IPS-18a (cell line): Measurements from ENCODE around the gene ACIN1.

ENCODE experiments used
- H3K27ac ChIP-seq: one replicate; pipeline ENCODE4 v1.5.1; 2013; ENCODE audit warnings: low read length
- H3K27me3 ChIP-seq: one replicate; pipeline ENCODE4 v1.6.1; 2013; ENCODE audit warnings: mild to moderate bottlenecking, low read length; ENCODE audit not compliant: control insufficient read depth, insufficient read depth
- H3K36me3 ChIP-seq: one replicate; pipeline ENCODE4 v1.6.1; 2013; ENCODE audit warnings: low read depth, low read length; ENCODE audit not compliant: control insufficient read depth
- H3K4me1 ChIP-seq: one replicate; pipeline ENCODE4 v1.6.1; 2013; ENCODE audit warnings: low read depth, low read length; ENCODE audit not compliant: control insufficient read depth
- H3K4me3 ChIP-seq: one replicate; pipeline ENCODE4 v1.5.1; 2013; ENCODE audit warnings: low read length
- H3K9ac ChIP-seq: one replicate; pipeline ENCODE4 v1.6.1; 2013; ENCODE audit warnings: mild to moderate bottlenecking, low read length, moderate library complexity
- H3K9me3 ChIP-seq: one replicate; pipeline ENCODE4 v1.6.1; 2013; ENCODE audit warnings: low read depth, low read length; ENCODE audit not compliant: control insufficient read depth

ACIN1 gene

GRCh38 chr14:23051141-23052057 is 43.5 kb downstream of the ACIN1 start:
- peaks cover 8% of the 10 kb centered on the region for H3K36me3 ChIP-seq
- peaks cover 6% of the 10 kb centered on the region for H3K4me1 ChIP-seq
- H3K27ac ChIP-seq: no peak overlapping the region
- no peaks in the 10 kb centered on the region for H3K27me3 ChIP-seq
- H3K9me3 ChIP-seq: no peaks in the 10 kb centered on the region
- H3K9ac ChIP-seq: no peak overlapping the region
- no peak overlapping the region for H3K4me3 ChIP-seq

DNA sequence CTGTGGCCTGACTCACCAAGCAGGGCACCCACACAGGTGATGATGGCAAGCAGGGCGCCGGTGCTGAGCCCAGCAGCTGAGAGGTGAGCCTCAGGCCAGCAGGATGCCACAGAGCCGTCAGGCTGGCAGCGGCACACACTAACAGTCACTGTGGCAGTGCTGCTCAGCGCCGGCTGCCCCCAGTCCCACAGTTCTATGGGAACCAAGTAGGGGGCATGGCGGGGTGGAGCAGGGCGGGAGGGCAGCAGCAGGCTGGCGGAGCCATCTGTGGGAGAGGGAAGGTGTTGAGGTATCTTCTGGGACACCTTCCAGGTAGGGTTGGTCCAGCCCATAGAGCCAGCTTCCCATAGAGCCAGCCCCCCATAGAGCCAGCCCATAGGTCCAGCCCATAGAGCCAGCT is 45.9 kb downstream of the ACIN1 start:
- Histone ChIP-seq H3K36me3 (peaks cover 8% of the 10 kb centered on the region), H3K27me3 (no peaks in the 10 kb centered on the region), H3K9me3 (no peaks in the 10 kb centered on the region), H3K27ac (no peak overlapping the region), H3K4me3 (no peak overlapping the region), H3K4me1 (peaks cover 3% of the 10 kb centered on the region), H3K9ac (no peak overlapping the region)

DNA sequence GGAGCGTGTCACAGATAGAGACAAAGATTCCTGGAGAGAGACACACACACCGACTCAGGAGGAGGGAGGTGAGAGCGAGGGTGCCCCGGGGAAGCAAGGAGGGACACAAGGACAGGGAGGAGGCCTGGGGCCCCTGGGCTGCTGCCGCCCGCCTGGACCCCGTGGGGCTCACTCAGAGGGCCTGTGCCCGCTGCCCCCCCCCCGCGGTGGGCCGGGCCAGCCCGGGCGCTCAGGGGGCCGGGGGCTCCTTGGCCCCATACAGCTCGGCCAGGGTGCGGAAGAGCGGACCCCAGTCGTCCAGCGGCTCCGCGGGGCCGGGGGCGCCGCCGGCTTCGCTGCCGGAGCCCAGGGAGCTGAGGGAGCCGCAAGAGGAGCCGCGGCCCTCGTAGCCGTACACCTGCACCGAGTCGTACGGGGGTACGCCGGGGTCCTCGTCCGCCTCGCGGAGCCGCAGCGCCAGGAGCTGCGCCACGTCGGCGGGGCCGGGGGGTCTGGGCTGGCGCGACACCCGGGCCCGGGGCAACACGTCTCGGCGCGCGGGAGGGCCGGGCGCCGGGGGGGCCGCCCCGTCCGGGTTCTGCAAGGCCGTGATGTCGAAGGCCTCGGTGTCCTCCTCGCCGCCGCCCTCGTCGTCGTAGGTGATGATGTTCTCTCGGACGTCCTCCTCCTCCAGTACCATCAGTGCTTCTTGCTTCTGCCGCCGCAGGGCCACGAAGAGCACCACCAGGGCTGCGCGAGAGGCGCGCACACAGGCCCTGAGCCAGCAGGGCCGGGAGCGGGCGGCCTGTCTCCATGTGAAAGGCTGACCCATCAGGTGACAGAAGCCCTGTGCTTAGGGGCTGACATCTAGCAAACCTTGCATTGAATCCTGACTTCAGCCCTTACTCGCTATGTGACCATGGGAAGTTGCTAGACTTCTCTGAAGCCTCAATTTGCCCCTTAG is 46.9 kb downstream of the ACIN1 start:
- Histone ChIP-seq H3K27me3 (no peaks in the 10 kb centered on the region), H3K4me3 (no peak overlapping the region), H3K4me1 (peaks cover 3% of the 10 kb centered on the region), H3K9me3 (no peaks in the 10 kb centered on the region), H3K36me3 (peaks cover 6% of the 10 kb centered on the region), H3K9ac (no peak overlapping the region), H3K27ac (no peak overlapping the region)

DNA sequence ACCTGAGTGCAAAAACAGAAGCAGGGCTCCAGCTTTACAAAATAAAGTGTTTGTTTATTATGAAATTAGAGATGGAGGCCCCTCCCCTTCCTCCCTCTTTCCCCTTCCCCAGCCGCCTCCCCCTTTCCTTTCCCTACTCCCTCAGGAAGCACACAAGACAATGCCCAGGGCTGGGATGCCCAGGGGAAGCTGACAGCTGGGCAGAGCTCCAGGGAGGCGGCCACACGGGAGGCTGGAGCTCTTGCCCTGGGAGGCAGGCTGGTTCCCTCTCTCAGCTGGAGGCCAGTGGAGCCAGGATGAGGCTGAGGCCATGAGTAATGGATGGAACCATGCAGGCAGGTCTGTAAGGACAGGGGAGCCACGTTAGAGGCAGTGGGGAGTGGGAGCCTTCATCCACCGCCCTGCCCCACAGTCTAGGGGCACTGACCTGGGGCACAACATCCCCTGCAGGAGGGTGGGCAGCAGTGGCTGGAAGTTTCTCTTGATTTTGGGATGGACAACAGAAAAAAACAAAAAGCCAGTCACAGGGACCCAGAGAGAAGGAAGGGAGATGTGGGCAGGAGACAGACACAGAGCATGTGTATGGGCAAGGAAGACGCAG is 47.8 kb downstream of the ACIN1 start:
- Histone ChIP-seq H3K4me1 (peaks cover 3% of the 10 kb centered on the region), H3K4me3 (no peak overlapping the region), H3K9ac (no peak overlapping the region), H3K27me3 (no peaks in the 10 kb centered on the region), H3K36me3 (peaks cover 4% of the 10 kb centered on the region), H3K27ac (no peak overlapping the region), H3K9me3 (no peaks in the 10 kb centered on the region)

DNA sequence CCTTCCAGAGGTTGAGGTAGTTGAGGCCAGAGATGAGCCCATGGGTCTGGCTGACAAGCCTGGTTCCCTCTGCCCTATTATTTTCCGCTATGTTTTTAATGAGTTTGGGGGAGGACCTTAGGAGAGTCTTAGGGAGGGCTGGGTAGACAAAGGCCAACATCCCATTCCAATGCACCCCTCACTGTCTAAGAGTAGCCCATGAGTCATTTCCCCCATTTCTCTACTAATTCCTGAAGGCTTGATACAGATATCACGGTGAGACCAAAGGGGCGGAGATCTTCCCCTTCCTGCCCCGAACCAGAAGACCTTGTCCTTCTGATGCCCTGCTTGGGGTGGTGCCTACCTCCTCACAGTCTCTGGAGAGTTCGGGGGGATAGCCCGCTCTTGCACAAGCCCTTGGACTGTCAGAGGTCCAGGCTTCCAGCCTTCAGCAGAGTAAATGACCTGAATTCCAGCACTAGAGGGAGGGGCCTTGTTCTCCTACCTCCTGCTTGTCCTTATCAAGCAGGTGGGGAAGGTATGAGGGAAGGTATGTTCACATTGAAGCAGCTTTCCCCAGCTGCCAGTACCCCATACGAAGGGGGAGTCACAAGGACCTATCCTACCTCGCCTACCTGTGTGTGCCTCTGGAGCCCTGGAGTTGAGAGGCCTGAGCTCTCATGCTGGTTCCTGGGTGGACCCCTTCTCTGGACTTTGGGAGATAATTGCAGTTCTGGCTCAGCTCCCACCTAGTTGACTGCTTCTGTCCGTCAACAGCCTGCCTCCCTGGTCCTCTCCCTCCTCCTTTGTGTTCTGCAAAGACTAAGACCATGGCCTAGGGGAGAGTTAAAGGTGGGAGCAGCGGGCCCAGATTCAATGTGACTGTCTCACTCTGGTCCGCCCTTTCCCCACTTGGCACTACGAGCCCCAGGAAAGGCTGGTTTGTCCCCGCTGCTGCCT is 49.2 kb downstream of the ACIN1 start:
- Histone ChIP-seq H3K4me1 (peaks cover 3% of the 10 kb centered on the region), H3K9ac (no peak overlapping the region), H3K36me3 (no peaks in the 10 kb centered on the region), H3K27me3 (no peaks in the 10 kb centered on the region), H3K27ac (no peak overlapping the region), H3K9me3 (no peaks in the 10 kb centered on the region), H3K4me3 (no peak overlapping the region)

DNA sequence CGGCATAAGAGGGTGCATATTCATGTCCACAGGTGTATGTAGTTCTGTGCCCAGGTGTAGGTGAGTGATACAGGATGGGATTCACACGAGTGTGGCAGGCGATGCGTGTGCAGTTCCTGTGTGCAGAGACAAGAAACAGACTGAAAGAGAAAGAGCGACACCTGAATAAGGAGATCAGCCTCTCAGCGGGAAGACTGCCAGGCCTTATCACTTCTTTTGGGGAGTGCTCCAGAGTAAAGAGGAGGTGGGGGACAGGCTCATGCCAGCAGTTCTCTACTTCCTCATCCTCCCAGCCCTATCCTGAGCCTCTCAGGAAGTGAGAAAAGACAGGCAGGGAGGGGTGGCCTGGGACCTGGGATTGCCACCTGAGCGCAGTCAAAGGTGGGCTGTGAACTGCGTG is 50.1 kb downstream of the ACIN1 start:
- no peak overlapping the region for H3K4me3 ChIP-seq
- no peak overlapping the region for H3K27ac ChIP-seq
- no peak overlapping the region for H3K9ac ChIP-seq
- no peaks in the 10 kb centered on the region for H3K9me3 ChIP-seq
- peaks cover 3% of the 10 kb centered on the region for H3K4me1 ChIP-seq
- H3K36me3 ChIP-seq: no peaks in the 10 kb centered on the region
- no peaks in the 10 kb centered on the region for H3K27me3 ChIP-seq

DNA sequence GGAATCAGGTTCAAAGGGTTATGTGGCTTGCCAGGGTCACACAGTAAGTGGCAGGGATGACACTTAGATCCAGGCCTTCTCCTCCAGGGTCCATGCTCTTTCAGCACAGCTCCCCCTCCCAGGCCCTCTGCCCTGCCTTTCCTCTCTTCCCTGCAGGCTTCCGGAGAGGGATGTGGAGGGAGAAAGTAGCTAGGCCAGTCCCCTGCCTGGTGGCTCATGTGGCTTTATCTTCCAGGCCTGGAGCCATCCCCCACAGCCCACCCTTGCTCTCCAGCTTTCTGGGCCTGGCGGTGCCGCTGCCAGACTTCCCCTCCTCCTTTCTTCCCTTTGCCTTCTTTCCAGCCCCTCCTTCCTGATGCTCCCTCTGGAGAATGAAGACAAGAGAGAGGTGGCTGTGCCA is 51.2 kb downstream of the ACIN1 start:
- Histone ChIP-seq H3K27ac (no peak overlapping the region), H3K9ac (no peak overlapping the region)

GRCh38 chr14:23043145-23043544 is 51.8 kb downstream of the ACIN1 start:
- Histone ChIP-seq H3K9me3 (no peaks in the 10 kb centered on the region), H3K4me1 (peaks cover 3% of the 10 kb centered on the region), H3K4me3 (no peak overlapping the region), H3K27me3 (no peaks in the 10 kb centered on the region), H3K27ac (no peak overlapping the region), H3K9ac (no peak overlapping the region), H3K36me3 (no peaks in the 10 kb centered on the region)

More for the DNA sequence above, 51.2 kb downstream of the ACIN1 start:
- Histone ChIP-seq H3K27me3 (no peaks in the 10 kb centered on the region), H3K36me3 (no peaks in the 10 kb centered on the region), H3K9me3 (no peaks in the 10 kb centered on the region), H3K4me1 (peaks cover 3% of the 10 kb centered on the region), H3K4me3 (no peak overlapping the region)

DNA sequence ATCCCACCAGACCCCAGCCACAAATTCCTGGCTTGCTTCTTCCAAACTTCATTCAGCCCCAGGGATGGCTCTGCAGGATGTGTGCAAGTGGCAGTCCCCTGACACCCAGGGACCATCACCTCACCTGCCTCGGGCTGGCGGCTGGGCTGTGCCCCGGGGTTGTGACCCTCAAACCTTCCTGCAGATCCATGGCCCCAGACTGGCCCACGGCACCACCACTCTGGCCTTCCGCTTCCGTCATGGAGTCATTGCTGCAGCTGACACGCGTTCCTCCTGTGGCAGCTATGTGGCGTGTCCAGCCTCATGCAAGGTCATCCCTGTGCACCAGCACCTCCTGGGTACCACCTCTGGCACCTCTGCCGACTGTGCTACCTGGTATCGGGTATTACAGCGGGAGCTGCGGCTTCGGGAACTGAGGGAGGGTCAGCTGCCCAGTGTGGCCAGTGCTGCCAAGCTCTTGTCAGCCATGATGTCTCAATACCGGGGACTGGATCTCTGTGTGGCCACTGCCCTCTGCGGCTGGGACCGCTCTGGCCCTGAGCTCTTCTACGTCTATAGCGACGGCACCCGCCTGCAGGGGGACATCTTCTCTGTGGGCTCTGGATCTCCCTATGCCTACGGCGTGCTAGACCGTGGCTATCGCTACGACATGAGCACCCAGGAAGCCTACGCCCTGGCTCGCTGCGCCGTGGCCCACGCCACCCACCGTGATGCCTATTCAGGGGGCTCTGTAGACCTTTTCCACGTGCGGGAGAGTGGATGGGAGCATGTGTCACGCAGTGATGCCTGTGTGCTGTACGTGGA is 52.6 kb downstream of the ACIN1 start, which contains the start of gene PSMB11:
TSS of gene PSMB11 (plus strand) at position 51 of the 804 bp plus-strand sequence. CDS start at position 65, 14 bp downstream.
- Histone ChIP-seq H3K27me3 (no peaks in the 10 kb centered on the region), H3K27ac (no peak within 1 kb of the TSS), H3K4me1 (peaks cover 3% of the 10 kb centered on the region), H3K36me3 (no peaks in the 10 kb centered on the region), H3K9ac (no peak within 1 kb of the TSS), H3K4me3 (no peak within 1 kb of the TSS), H3K9me3 (no peaks in the 10 kb centered on the region)

DNA sequence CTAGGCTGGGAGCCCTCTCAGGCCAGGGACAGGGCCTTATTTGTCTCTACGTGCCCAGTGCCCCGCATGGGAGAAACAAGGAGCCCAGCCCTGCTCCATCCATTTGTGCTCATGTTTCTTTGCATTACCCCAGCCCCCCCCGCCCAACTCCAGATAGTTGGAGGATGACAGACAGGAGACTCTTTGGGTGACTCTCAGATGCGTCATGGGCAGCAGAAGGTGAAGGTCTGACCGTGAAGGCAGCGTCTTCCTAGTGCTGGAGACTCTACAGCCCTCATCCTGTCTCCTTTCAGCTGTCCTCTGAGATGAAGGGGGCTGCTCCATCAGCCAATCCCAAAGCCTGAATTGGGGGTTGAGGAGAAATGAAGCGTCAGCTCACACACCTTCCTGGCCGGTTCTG is 53.2 kb downstream of the ACIN1 start:
- Histone ChIP-seq H3K9me3 (no peaks in the 10 kb centered on the region), H3K4me1 (peaks cover 3% of the 10 kb centered on the region), H3K36me3 (no peaks in the 10 kb centered on the region), H3K4me3 (no peak overlapping the region), H3K27me3 (no peaks in the 10 kb centered on the region), H3K27ac (no peak overlapping the region), H3K9ac (no peak overlapping the region)
